ENCODE results near the gene CDH13.
A peak's percentile ranks its signal among the peaks of the same experiment; 100 is the strongest.

DNA sequence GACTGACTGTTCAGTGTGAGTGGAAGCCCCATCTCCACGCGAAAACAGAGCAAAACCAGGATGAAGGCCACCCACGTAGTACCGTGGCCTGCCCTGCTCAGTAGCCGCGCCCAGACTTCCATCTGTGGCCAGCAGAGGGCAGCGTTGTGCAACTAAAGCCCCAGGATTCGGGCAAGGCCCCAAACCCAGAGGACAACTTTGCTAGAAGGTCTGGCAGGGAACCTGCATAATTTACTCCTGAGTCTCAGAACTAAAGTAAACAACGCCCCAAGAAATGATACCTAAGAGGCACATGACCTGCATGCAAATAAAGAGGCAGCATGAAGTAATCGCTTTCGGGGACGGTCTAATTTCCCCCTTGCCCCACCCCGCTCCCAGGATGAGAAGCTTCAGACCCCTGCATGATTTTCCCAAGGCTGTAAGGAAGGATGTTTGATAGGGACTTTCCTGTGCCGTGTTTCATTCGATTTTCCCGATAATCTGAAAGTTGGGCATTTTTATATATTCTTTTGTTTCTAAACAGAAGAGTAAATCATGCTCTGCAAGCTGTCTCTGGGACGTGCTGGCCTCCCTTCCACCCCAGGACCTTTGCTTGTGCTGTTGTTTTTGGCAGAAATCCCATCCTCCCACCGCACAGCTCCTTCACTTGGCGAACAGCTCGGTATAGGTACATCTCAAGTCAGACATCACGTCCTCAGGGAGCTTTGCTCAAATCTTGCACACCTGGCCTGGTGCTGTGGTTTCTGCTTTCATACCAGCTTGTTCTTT, 1199.6 kb downstream of the CDH13 start:
- peak; percentile 81 to 94 (median 89) for TF ChIP-seq CTCF (IDR thresholded peaks at IDR 0.05)
- no peak for TF ChIP-seq POLR2A (IDR thresholded peaks at IDR 0.05)

Data from body of pancreas (tissue), 4 donors.